B cell (primary cell): ENCODE results near the gene ZNF330. TPM values are rescaled to one million over a fixed set of nuclear protein-coding genes. Genes with fewer than 3 reads are reported as not detected.

ENCODE experiments used
- ATAC-seq: fragments of 200-7000 bp; cut with Tn5 transposase; one replicate; pipeline ENCODE4 v1.10.0; 2021; ENCODE audit warnings: low read depth, mild to moderate bottlenecking, moderate number of reproducible peaks, moderate library complexity
- CTCF ChIA-PET: fragments of 350-600 bp; sonication (Branson Sonifier 250); formaldehyde crosslinking; loops from one replicate; lab custom pipeline; 2021; ENCODE audit warnings: antibody characterized with exemption, inconsistent platforms; lab: Charles Lee
- POLR2A ChIA-PET: fragments of 350-600 bp; sonication (Branson Sonifier 250); formaldehyde crosslinking; loops from one replicate; lab custom pipeline; 2021; ENCODE audit warnings: antibody characterized with exemption; lab: Charles Lee
- DNase-seq: peaks from one replicate; pipeline ENCODE4 v3.0.0; 2013
- H2AFZ ChIP-seq: 2 replicates; pipeline ENCODE4 v1.6.1; 2012; ENCODE audit warnings: mild to moderate bottlenecking, low read depth, low read length; ENCODE audit not compliant: insufficient read depth, poor library complexity, severe bottlenecking
- H3K27ac ChIP-seq, 2 donors: 1 replicate in 1 of 2; 2 replicates in 1 of 2; pipeline ENCODE4 v1.5.1; 2012 to 2013; ENCODE audit warnings: low read length in 2 of 2, mild to moderate bottlenecking in 2 of 2, moderate library complexity in 1 of 2
- H3K27me3 ChIP-seq, 4 experiments: fragments of 200-600 bp in 1 of 4; sonication (generic) in 1 of 4; replicated peaks in 1 of 4; 1 replicate in 2 of 4; 2 replicates in 2 of 4; pipeline versions ENCODE4 v1.6.1 to v1.7.0; 2013 to 2016; ENCODE audit warnings: low read length in 3 of 4, mild to moderate bottlenecking in 2 of 4, mixed read lengths in 1 of 4, moderate library complexity in 1 of 4; ENCODE audit not compliant: insufficient read depth in 4 of 4, control insufficient read depth in 3 of 4; ENCODE audit errors: control extremely low read depth in 1 of 4
- H3K36me3 ChIP-seq, 2 experiments: replicated peaks in 1 of 2; 1 replicate in 1 of 2; 2 replicates in 1 of 2; pipeline versions ENCODE4 v1.6.1 to v1.7.1; 2013; ENCODE audit warnings: low read length in 1 of 2; ENCODE audit not compliant: insufficient read depth in 2 of 2, control insufficient read depth in 1 of 2; ENCODE audit errors: control extremely low read depth in 1 of 2, extremely low read depth in 1 of 2
- H3K4me1 ChIP-seq, 2 donors: fragments of 200-600 bp in 1 of 2; sonication (generic) in 1 of 2; 1 replicate in 1 of 2; 2 replicates in 1 of 2; pipeline versions ENCODE4 v1.5.1 to v1.6.1; 2013 to 2017; ENCODE audit warnings: low read length in 2 of 2; ENCODE audit not compliant: control insufficient read depth in 2 of 2, insufficient read depth in 2 of 2
- H3K4me2 ChIP-seq: replicated peaks from 2 replicates; pipeline ENCODE3; 2012; ENCODE audit warnings: mild to moderate bottlenecking, low read depth, low read length; ENCODE audit not compliant: poor library complexity, severe bottlenecking
- H3K4me3 ChIP-seq, 5 experiments: fragments of 200-600 bp in 1 of 5; sonication (generic) in 1 of 5; 1 replicate in 3 of 5; 2 replicates in 2 of 5; pipeline versions ENCODE4 v1.5.1 to v1.7.0; 2011 to 2016; ENCODE audit warnings: low read length in 4 of 5, mild to moderate bottlenecking in 4 of 5, low read depth in 2 of 5, control low read depth in 1 of 5, moderate library complexity in 1 of 5; ENCODE audit not compliant: insufficient read depth in 1 of 5; ENCODE audit errors: control extremely low read depth in 1 of 5, extremely low read depth in 1 of 5
- H3K79me2 ChIP-seq: fragments of 200-600 bp; sonication (generic); one replicate; pipeline ENCODE4 v1.6.0; 2016; ENCODE audit warnings: low read length; ENCODE audit not compliant: control insufficient read depth, insufficient read depth
- H3K9ac ChIP-seq: fragments of 200-600 bp; sonication (generic); 2 replicates; pipeline ENCODE4 v1.6.1; 2017; ENCODE audit warnings: mild to moderate bottlenecking, low read length, moderate library complexity
- H3K9me3 ChIP-seq, 3 donors: one replicate each; pipeline versions ENCODE4 v1.6.1 to v1.7.1; 2013; ENCODE audit warnings: low read length in 2 of 3; ENCODE audit not compliant: control insufficient read depth in 2 of 3, insufficient read depth in 1 of 3; ENCODE audit errors: control extremely low read depth in 1 of 3
- H4K20me1 ChIP-seq: 2 replicates; pipeline ENCODE4 v1.6.0; 2012; ENCODE audit warnings: mild to moderate bottlenecking, low read length; ENCODE audit not compliant: insufficient read depth, control insufficient read depth, poor library complexity, severe bottlenecking
- H3K27ac Mint-ChIP-seq: one replicate; pipeline ENCODE4 v1.8.0; 2021; ENCODE audit warnings: mixed read lengths
- H3K27me3 Mint-ChIP-seq: one replicate; pipeline ENCODE4 v1.8.0; 2021; ENCODE audit warnings: mixed read lengths
- H3K4me1 Mint-ChIP-seq: one replicate; pipeline ENCODE4 v1.8.0; 2021; ENCODE audit warnings: mixed read lengths
- H3K4me3 Mint-ChIP-seq: one replicate; pipeline ENCODE4 v1.8.0; 2021; ENCODE audit warnings: mixed read lengths
- H3K9me3 Mint-ChIP-seq: one replicate; pipeline ENCODE4 v1.8.0; 2022; ENCODE audit warnings: mixed read lengths; ENCODE audit not compliant: insufficient read depth
- CTCF ChIP-seq: fragments of 200-600 bp; IDR thresholded peaks from one replicate; pipeline ENCODE4 v1.8.0; 2022; ENCODE audit warnings: antibody characterized with exemption, mild to moderate bottlenecking
- EZH2 ChIP-seq: IDR thresholded peaks from 2 replicates; pipeline ENCODE4 v1.6.1; 2012; ENCODE audit warnings: borderline replicate concordance, low read depth, mild to moderate bottlenecking, moderate library complexity, low read length; ENCODE audit not compliant: insufficient read depth, poor library complexity, severe bottlenecking
- WGBS: methylation state at CpG from one replicate; pipeline ENCODE4 v1.1.5; 2013; ENCODE audit warnings: missing lambda C conversion rate; ENCODE audit not compliant: insufficient coverage; 5-methylcytosine and 5-hydroxymethylcytosine counted together
- intact Hi-C: fragments of 100-400 bp; cut with micrococcal nuclease; formaldehyde crosslinking; loops from one replicate; pipeline ENCODE4 v1.10.0; 2022
- polyA minus RNA-seq: library from RNA; depleted of rRNA, polyadenylated mRNA; stranded (reverse); fragments of >200 nt; gene quantifications from 2 replicates; pipeline ENCODE4 v1.2.3, GENCODE V29; 2012
- polyA plus RNA-seq: library from polyadenylated mRNA; depleted of rRNA; stranded (reverse); fragments of >200 nt; gene quantifications from 2 replicates; pipeline ENCODE4 v1.2.3, GENCODE V29; 2012
- total RNA-seq, 2 donors: library from RNA; stranded (reverse); fragments of 120-200 nt in 1 of 2; gene quantifications; 1 replicate in 1 of 2; 2 replicates in 1 of 2; pipeline versions ENCODE4 v1.2.3 to v1.2.4, GENCODE V29; 2013 to 2022

The ZNF330 gene
- total RNA-seq (29.4 and 36.7 TPM in 2 replicates), polyA plus RNA-seq (16.5 and 39.9 TPM in 2 replicates), polyA minus RNA-seq (14.3 and 14.8 TPM in 2 replicates)
- 44.1 TPM for total RNA-seq (2013)

GRCh38 chr4:141220691-141221659 lies at the start of gene ZNF330:
Gene ZNF330, plus strand, starts transcription at chr4:141220895. Its CDS starts 1,477 bp downstream, at chr4:141222372.
- H3K27ac Mint-ChIP-seq: peak within 1 kb of the TSS; percentile 88
- Histone ChIP-seq H3K4me3 (peak within 1 kb of the TSS; percentile 93 to 99 (median 98)), H3K4me2 (peak within 1 kb of the TSS; percentile 71), H3K4me1 (peaks cover 10 to 18% of the 10 kb centered on the region in 2 donors), H3K9ac (peak within 1 kb of the TSS; percentile 88), H2AFZ (peak within 1 kb of the TSS; percentile 87), H3K9me3 (no peaks in the 10 kb centered on the region), H4K20me1 (peaks cover 10% of the 10 kb centered on the region), H3K27me3 (peaks cover 0 to 4% (median 0%) of the 10 kb centered on the region in 4 experiments), H3K27ac (peak within 1 kb of the TSS; percentile 84 to 87), H3K36me3 (peaks cover 0 to 8% of the 10 kb centered on the region in 2 experiments), H3K79me2 (peaks cover 29% of the 10 kb centered on the region)
- H3K4me3 Mint-ChIP-seq: peak within 1 kb of the TSS; percentile 91
- H3K9me3 Mint-ChIP-seq: no peaks in the 10 kb centered on the region
- intact Hi-C loops: loop anchor here (2.0 to 10.0 kb wide), 3 partner anchors 696 to 1964 kb away; partner anchors contain the start of genes ELMOD2, SCOC and USP38
- WGBS: under 1% methylated on average over 52 of the region's 57 CpGs
- peaks cover 31% of the 10 kb centered on the region for H3K4me1 Mint-ChIP-seq
- CTCF ChIA-PET: no interaction called here
- peaks cover 5% of the 10 kb centered on the region for H3K27me3 Mint-ChIP-seq
- ATAC-seq (peak; percentile 92), DNase-seq (peak; percentile 92)
- POLR2A ChIA-PET: interaction anchor here (0.6 kb wide), 1 partner anchor 143 kb away, joined by 9 read pairs; no protein-coding TSS in a partner anchor
- TF ChIP-seq EZH2: no peak
- no peak for TF ChIP-seq CTCF
